GM12878 (cell line): ENCODE results near the gene STRIP2. TPM values are rescaled to one million over a fixed set of nuclear protein-coding genes. Genes with fewer than 3 reads are reported as not detected.
"Not testable (repeated sequence)": the region's sequence is repeated elsewhere in the genome, so short reads cannot be mapped to it uniquely, and the experiment has no call there.

ENCODE experiments used
- ATAC-seq: fragments of 200-7000 bp; cut with Tn5 transposase; 3 replicates; pipeline ENCODE4 v1.9.1; 2020; ENCODE audit warnings: mild to moderate bottlenecking, moderate library complexity
- BruUV-seq: library from RNA; stranded (reverse); fragments of 400-500 nt; replicated peaks from 2 replicates; lab custom pipeline; 2021; lab: Mats Ljungman, UMichigan
- CTCF ChIA-PET: fragments of 300-600 bp; sonication (Branson Sonifier 250); formaldehyde crosslinking; extraction: SDS; loops from one replicate; lab custom pipeline; 2021; ENCODE audit warnings: inconsistent platforms; lab: Yijun Ruan, JAX
- POLR2A ChIA-PET: fragments of 350-600 bp; formaldehyde crosslinking; extraction: SDS; loops from one replicate; lab custom pipeline; 2021; ENCODE audit warnings: inconsistent platforms; lab: Charles Lee
- RAD21 ChIA-PET: fragments of 300-600 bp; sonication (Branson Sonifier 250); formaldehyde crosslinking; loops from one replicate; lab custom pipeline; 2023; ENCODE audit warnings: antibody characterized with exemption; ENCODE audit not compliant: unreplicated experiment; lab: Charles Lee
- SMC1A ChIA-PET: fragments of 300-600 bp; sonication (Branson Sonifier 250); formaldehyde crosslinking; loops from one replicate; lab custom pipeline; 2023; ENCODE audit not compliant: unreplicated experiment, uncharacterized antibody; lab: Charles Lee
- DNase-seq: peaks from one replicate; pipeline ENCODE4 v3.0.0-alpha.2; 2011; ENCODE audit warnings: low read depth, low spot score
- FAIRE-seq: peaks from 3 replicates; lab custom pipeline; 2011; peaks lifted over from hg19 to GRCh38; lab: Jason Lieb, UNC
- H2AFZ ChIP-seq: 2 replicates; pipeline ENCODE4 v1.6.0; 2011; ENCODE audit warnings: low read depth, low read length, control low read depth; ENCODE audit not compliant: control insufficient read depth
- H3K27ac ChIP-seq: 2 replicates; pipeline ENCODE4 v1.5.1; 2011; ENCODE audit warnings: control low read depth; ENCODE audit not compliant: control insufficient read depth, insufficient read depth
- H3K27me3 ChIP-seq, 2 experiments: replicated peaks in 1 of 2; 2 replicates each; pipeline versions ENCODE4 v1.6.0 to v1.6.1; 2011; ENCODE audit warnings: low read length in 1 of 2; ENCODE audit not compliant: control insufficient read depth in 2 of 2, insufficient read depth in 2 of 2
- H3K36me3 ChIP-seq, 2 experiments: 2 replicates each; pipeline ENCODE4 v1.5.1; 2011; ENCODE audit warnings: low read length in 1 of 2; ENCODE audit not compliant: control insufficient read depth in 2 of 2, insufficient read depth in 2 of 2
- H3K4me1 ChIP-seq: 2 replicates; pipeline ENCODE4 v1.6.1; 2011; ENCODE audit warnings: mild to moderate bottlenecking, low read length, moderate library complexity, mixed read lengths; ENCODE audit not compliant: control insufficient read depth, insufficient read depth
- H3K4me2 ChIP-seq: 2 replicates; pipeline ENCODE4 v1.6.0; 2011; ENCODE audit warnings: control low read depth; ENCODE audit not compliant: control insufficient read depth, insufficient read depth
- H3K4me3 ChIP-seq: fragments of 200-600 bp; sonication (generic); 2 replicates; pipeline ENCODE4 v1.5.1; 2016
- H3K79me2 ChIP-seq: 2 replicates; pipeline ENCODE4 v1.6.0; 2011; ENCODE audit warnings: low read length; ENCODE audit not compliant: control insufficient read depth, insufficient read depth
- H3K9ac ChIP-seq: 2 replicates; pipeline ENCODE4 v1.8.0; 2011; ENCODE audit warnings: low read length, control low read depth, mixed read lengths; ENCODE audit not compliant: control insufficient read depth, insufficient read depth
- H3K9me3 ChIP-seq: replicated peaks from 3 replicates; pipeline ENCODE4 v1.5.1; 2011; ENCODE audit warnings: mild to moderate bottlenecking, low read length; ENCODE audit not compliant: control insufficient read depth, insufficient read depth
- H4K20me1 ChIP-seq: 2 replicates; pipeline ENCODE4 v1.6.0; 2011; ENCODE audit not compliant: control insufficient read depth, insufficient read depth
- ZNF384 ChIP-seq: IDR thresholded peaks from 2 replicates; pipeline ENCODE4 v1.6.1; 2012; ENCODE audit warnings: low read depth, mild to moderate bottlenecking, low read length, improper control_type of control experiment, borderline replicate concordance
- WGBS: methylation state at CpG from one replicate; pipeline ENCODE4 v1.1.6; 2016; ENCODE audit warnings: low lambda C conversion rate; ENCODE audit not compliant: insufficient replicate concordance, insufficient coverage; ENCODE audit errors: missing lambda C conversion rate; 5-methylcytosine and 5-hydroxymethylcytosine counted together
- in situ Hi-C: fragments of 300-500 bp; cut with MboI; formaldehyde crosslinking; loops from 9 replicates; pipeline ENCODE4 v1.14.3; 2018; ENCODE audit warnings: mixed read lengths
- intact Hi-C: fragments of 100-400 bp; cut with micrococcal nuclease; formaldehyde crosslinking; loops from one replicate; pipeline ENCODE4 v1.14.2; 2022; ENCODE audit not compliant: unreplicated experiment
- polyA plus RNA-seq, 11 experiments: library from polyadenylated mRNA; depleted of rRNA in 4 of 11; unstranded in 6 of 11; stranded (reverse) in 5 of 11; fragments of >200 nt; fragmentation: Nextera tagmentation in 4 of 11; fragmentation: Illumina TruSeq in 1 of 11; extraction: Ambion mirVana in 4 of 11; extraction: Trizol in 1 of 11; gene quantifications; 1 replicate in 1 of 11; 2 replicates in 10 of 11; pipeline versions ENCODE4 v1.2.1 to v1.2.3, GENCODE V29; 2011 to 2016; ENCODE audit warnings: inconsistent platforms in 2 of 11, missing spikeins in 2 of 11, low read depth in 1 of 11
- total RNA-seq, 4 experiments: library from RNA; depleted of rRNA in 3 of 4; stranded (reverse); fragments of >200 nt in 3 of 4; fragmentation: Illumina TruSeq in 1 of 4; extraction: Trizol in 1 of 4; gene quantifications; 2 replicates each; pipeline versions ENCODE4 v1.2.1 to v1.2.3, GENCODE V29; 2013 to 2021

STRIP2 gene
- total and polyA plus RNA-seq, 10 of the 15 experiments (the other 5 are each of a cell fraction or from before 2014, with no cell fraction given) = 0.48 to 5.8 (median 1.8) TPM

- POLR2A ChIA-PET, H3K4me2 ChIP-seq, H3K9ac ChIP-seq, H3K4me3 ChIP-seq, H2AFZ ChIP-seq, ATAC-seq, H3K27ac ChIP-seq, intact Hi-C loops, BruUV-seq, DNase-seq, FAIRE-seq, H4K20me1 ChIP-seq, in situ Hi-C loops, H3K36me3 ChIP-seq, H3K79me2 ChIP-seq, H3K4me1 ChIP-seq, H3K27me3 ChIP-seq, H3K9me3 ChIP-seq: not testable (repeated sequence)
- SMC1A ChIA-PET = interaction anchor here (1.0 kb wide), 1 partner anchor 24 kb away, joined by 3 read pairs; no protein-coding TSS in a partner anchor
- 74% methylated on average over 17 of the region's 20 CpGs for WGBS
- CTCF ChIA-PET = interaction anchor here (1.3 kb wide), 1 partner anchor 10 kb away, joined by 3 read pairs; no protein-coding TSS in a partner anchor
- RAD21 ChIA-PET = interaction anchor here (1.1 kb wide), 1 partner anchor 9 kb away, joined by 3 read pairs; no protein-coding TSS in a partner anchor
Measured at GRCh38 chr7:129534558-129535274, 100.5 kb downstream of the STRIP2 start.

GRCh38 chr7:129535896-129536295 lies 101.7 kb downstream of the STRIP2 start:
- POLR2A ChIA-PET = interaction anchor here (0.5 kb wide), 1 partner anchor 497 kb away, joined by 3 read pairs; no protein-coding TSS in a partner anchor
- intact Hi-C loops = no loop called here
- no peaks in the 10 kb centered on the region for H3K9me3 ChIP-seq

More at GRCh38 chr7:129535896-129536295, 101.7 kb downstream of the STRIP2 start:
- no peaks in the 10 kb centered on the region for H3K4me1 ChIP-seq
- no peak overlapping the region for H3K4me2 ChIP-seq
- H2AFZ ChIP-seq = no peak overlapping the region
- no peaks in the 10 kb centered on the region for H4K20me1 ChIP-seq
- no peaks in the 10 kb centered on the region for H3K36me3 ChIP-seq
- in situ Hi-C loops = no loop called here
- BruUV-seq = no TSS peak
- RAD21 ChIA-PET = interaction anchor here (1.1 kb wide), 1 partner anchor 10 kb away, joined by 3 read pairs; no protein-coding TSS in a partner anchor
- ATAC-seq (no peak), DNase-seq (no peak), FAIRE-seq (no peak)
- no peak overlapping the region for H3K4me3 ChIP-seq
- H3K9ac ChIP-seq = no peak overlapping the region
- 53% methylated on average over 5 of the region's 5 CpGs for WGBS
- SMC1A ChIA-PET = interaction anchor here (0.5 to 1.0 kb wide), 2 partner anchors 22 to 1392 kb away, joined by 3 to 4 read pairs; no protein-coding TSS in a partner anchor
- no peaks in the 10 kb centered on the region for H3K27me3 ChIP-seq
- no peak for TF ChIP-seq ZNF384
- CTCF ChIA-PET = interaction anchor here (1.3 kb wide), 1 partner anchor 12 kb away, joined by 3 read pairs; no protein-coding TSS in a partner anchor
- no peak overlapping the region for H3K27ac ChIP-seq
- no peaks in the 10 kb centered on the region for H3K79me2 ChIP-seq
